Activated CD4-positive, alpha-beta T cell treated with anti-CD3 and anti-CD28 coated beads for 4 hours (primary cell): ENCODE data around the gene ZNF135.

ENCODE experiments used
- DNase-seq, 2 donors: peaks; one replicate each; pipeline ENCODE4 v3.0.0-alpha.2; 2020

Gene ZNF135

DNA sequence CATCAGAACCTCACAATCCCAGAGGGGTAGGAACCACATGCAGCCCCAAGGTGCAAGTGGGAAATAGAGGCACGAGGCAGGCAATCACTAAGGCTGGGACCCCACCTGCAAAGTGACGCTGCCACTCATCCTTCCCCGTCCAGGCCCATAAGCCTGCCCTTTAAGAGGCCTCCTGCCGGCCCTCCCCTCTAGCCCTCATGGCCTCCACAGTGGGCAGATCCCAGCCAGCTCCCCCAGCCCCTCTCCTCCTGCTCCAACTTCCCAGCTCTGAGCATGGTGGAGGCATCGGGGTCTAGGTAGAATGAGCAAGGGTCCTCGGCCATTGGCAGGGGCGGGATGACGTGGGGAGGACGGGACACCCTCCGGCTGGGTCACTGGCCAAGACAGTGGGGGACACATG lies 36.2 kb downstream of the ZNF135 start:
- DNase-seq = no peak

DNA sequence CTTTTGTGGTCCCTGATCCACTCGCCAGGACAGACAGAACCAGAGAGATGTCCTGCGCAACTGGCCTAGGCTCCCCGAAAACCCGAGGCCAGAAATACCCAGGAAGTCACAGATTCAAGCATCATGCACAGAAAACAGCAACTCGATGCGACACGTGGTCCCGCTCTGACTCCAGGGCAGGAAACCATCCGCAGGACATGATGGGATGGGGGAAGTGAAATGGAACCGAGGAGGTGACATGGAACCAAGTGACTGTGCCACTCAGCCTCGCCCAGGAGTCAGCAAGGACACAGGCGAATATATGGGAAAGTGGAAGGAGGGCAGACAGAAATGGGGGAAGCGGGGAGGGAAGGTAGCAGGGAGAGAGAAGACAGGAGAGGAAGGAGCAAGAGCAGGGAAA lies 37.8 kb downstream of the ZNF135 start:
- no peak for DNase-seq

DNA sequence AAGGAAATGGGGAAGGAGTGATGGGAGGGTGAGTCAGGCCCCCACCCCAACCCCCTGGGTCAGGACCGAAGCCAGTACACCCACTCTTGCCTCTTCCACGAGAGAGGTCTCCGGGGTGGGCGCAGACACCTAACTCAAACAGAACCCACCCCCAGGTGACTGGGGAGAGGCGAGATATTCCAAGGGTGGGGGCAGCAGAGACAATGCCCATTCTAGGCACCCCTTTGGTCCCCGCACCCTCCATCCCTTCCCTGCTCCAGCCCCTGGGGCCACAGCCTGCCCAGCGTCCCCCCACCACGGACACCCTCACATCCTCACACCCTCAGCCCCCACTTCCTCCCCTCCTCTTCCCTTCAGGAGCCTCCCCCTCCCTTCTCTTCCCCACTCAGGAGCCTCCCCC lies 38.3 kb downstream of the ZNF135 start:
- no peak for DNase-seq

GRCh38 chr19:58097781-58098681 lies 38.9 kb downstream of the ZNF135 start, which contains the start of gene ZSCAN18:
ZSCAN18 (minus strand) TSS chr19:58098231; CDS start chr19:58090267, 7,964 bp downstream.
- peak; percentile 93 to 96 for DNase-seq

DNA sequence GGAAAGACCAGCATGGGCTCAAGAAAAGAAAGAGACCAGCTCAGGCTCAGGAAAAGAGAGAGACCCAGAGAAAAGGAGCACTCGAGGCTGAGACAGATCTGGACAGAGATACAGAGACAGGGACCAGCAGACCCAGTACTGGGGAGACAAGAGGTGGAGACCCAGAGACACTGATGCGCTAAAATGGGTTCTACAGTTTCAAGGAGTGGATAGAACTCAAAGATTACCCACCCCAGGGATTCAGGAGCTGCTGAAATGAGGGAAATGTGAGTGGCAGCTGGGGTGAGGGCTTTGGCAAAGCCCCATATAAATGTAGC lies 39.6 kb downstream of the ZNF135 start:
- DNase-seq = no peak

DNA sequence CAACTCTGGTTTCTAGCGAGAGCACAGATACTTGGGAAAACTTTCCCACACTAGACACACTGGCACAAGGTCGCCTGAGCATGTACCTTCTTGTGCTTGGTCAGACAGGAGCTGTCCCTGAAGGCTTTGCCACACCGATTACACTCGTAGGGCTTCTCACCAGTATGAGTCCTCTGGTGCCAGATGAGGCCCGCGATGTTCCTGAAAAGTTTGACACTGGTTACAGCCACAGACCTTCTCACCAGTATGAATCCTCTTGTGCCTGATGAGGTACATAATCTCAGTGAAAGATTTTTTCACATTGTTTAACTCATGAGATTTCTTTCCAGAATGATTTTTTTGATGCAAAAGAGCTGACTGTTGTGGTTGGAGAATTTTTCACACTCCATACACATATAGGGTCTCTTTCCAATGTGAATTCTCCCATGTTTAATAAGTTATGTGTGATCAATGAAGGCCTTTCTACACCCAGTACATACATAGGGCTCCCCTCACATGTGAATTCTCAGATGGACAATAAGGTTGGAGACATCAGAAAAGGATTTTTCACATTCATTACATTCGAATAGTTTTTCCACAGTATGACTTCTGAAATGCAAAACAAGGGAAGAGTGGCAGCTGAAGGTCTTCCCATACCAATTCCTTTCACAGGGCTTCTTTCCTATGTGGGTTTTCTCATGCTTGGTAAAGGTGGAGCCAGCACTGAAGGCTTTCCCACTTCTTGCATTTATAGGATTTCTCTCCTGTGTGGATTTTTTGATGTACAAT lies 48.9 kb downstream of the ZNF135 start:
- no peak for DNase-seq

DNA sequence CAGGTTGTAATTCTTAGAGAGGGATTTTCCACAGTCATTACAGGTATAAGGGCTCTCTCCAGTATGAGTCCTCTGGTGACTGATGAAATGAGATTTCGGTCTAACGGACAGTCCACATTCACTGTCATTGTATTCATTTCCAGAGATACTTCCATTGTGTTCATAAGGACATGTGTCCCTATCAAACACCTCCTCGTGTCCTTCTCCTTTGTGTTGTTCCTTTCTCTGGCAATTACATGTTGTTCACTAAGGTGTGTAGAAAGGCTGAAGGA lies 49.4 kb downstream of the ZNF135 start:
- no peak for DNase-seq

GRCh38 chr19:58117841-58118575 lies 58.9 kb downstream of the ZNF135 start:
- DNase-seq = no peak

DNA sequence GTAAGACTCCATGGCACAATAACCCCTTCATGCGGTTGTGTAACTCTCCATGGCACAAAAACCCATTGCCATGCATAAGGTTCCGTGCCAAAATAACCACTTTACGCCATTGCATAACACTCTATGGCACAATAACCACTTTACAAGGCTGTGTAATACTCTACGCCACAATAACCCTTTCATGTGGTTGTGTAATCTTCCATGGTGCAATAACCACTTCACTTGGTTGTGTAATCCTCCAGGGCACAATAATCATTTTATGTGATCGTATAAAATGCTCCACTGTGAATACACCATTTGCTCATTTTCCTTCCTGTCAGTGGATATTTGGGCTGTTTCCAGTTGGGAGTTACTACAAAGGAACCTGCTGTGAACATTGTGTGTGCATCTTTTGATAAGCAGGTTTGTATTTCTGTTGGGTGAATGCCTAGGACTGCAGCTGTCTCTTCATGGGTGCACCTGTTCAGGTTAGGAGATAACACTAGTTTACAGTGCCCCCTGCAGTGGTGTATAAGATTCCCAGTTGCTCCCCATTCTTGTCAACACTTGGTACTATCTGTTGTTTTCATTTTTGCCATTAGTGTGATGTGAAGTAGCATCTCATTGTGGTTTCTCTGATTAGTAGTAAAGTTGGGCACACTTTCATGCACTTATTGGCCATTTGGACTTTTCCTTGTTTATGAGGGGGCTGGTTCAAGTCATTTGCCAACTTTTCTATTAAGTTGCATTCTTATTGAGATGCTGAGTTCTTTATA lies 60.1 kb downstream of the ZNF135 start:
- no peak for DNase-seq
